ENCODE measurements around the gene AP4B1. TPM values are rescaled to one million over a fixed set of nuclear protein-coding genes. Genes with fewer than 3 reads are reported as not detected.

The AP4B1 gene
- total and polyA plus RNA-seq, 2 donors from 2014 or later = 8.7 to 21.7 TPM

- Histone ChIP-seq H3K4me3 (ENCODE audit: low read length in 3 of 3) (no peak overlapping the region), H3K9me3 (ENCODE audit: control insufficient read depth in 2 of 3, insufficient read depth in 1 of 3, low read length in 3 of 3) (no peaks in the 10 kb centered on the region), H3K27me3 (ENCODE audit: control insufficient read depth, insufficient read depth, low read length) (no peaks in the 10 kb centered on the region), H3K27ac (ENCODE audit: low read depth in 2 of 2, low read length in 2 of 2) (no peak overlapping the region), H3K36me3 (ENCODE audit: control insufficient read depth in 2 of 3, insufficient read depth in 3 of 3, low read length in 3 of 3) (no peaks in the 10 kb centered on the region), H3K9ac (ENCODE audit: low read length in 3 of 3) (no peak overlapping the region), H3K4me1 (ENCODE audit: control insufficient read depth in 2 of 3, insufficient read depth in 2 of 3, low read depth in 1 of 3, low read length in 3 of 3) (no peaks in the 10 kb centered on the region)
- DNase-seq (no peak), FAIRE-seq (no peak)
- intact Hi-C loops (cut with DNase I) = no loop called here
- no peak for TF ChIP-seq CTCF (IDR thresholded peaks at IDR 0.05; ENCODE audit: borderline replicate concordance, extremely low read depth, insufficient read depth)
Measured at GRCh38 chr1:113850127-113850796, 54.3 kb downstream of the AP4B1 start.

GRCh38 chr1:113849072-113849471 lies 55.5 kb downstream of the AP4B1 start:
- H3K9ac ChIP-seq (ENCODE audit: low read length in 3 of 3) = no peak overlapping the region
- FAIRE-seq (no peak), DNase-seq (no peak)
- no peak overlapping the region for H3K4me3 ChIP-seq (ENCODE audit: low read length in 3 of 3)
- intact Hi-C loops (cut with DNase I) = no loop called here
- no peaks in the 10 kb centered on the region for H3K27me3 ChIP-seq (ENCODE audit: control insufficient read depth, insufficient read depth, low read length)
- H3K9me3 ChIP-seq (ENCODE audit: control insufficient read depth in 2 of 3, insufficient read depth in 1 of 3, low read length in 3 of 3) = no peaks in the 10 kb centered on the region
- no peaks in the 10 kb centered on the region for H3K4me1 ChIP-seq (ENCODE audit: control insufficient read depth in 2 of 3, insufficient read depth in 2 of 3, low read depth in 1 of 3, low read length in 3 of 3)
- no peak overlapping the region for H3K27ac ChIP-seq (ENCODE audit: low read depth in 2 of 2, low read length in 2 of 2)
- H3K36me3 ChIP-seq (ENCODE audit: control insufficient read depth in 2 of 3, insufficient read depth in 3 of 3, low read length in 3 of 3) = no peaks in the 10 kb centered on the region
- no peak for TF ChIP-seq CTCF (IDR thresholded peaks at IDR 0.05; ENCODE audit: borderline replicate concordance, extremely low read depth, insufficient read depth)

GRCh38 chr1:113846391-113847035 lies 58.1 kb downstream of the AP4B1 start:
- Histone ChIP-seq H3K27me3 (ENCODE audit: control insufficient read depth, insufficient read depth, low read length) (no peaks in the 10 kb centered on the region), H3K4me3 (ENCODE audit: low read length in 3 of 3) (no peak overlapping the region), H3K9ac (ENCODE audit: low read length in 3 of 3) (no peak overlapping the region), H3K9me3 (ENCODE audit: control insufficient read depth in 2 of 3, insufficient read depth in 1 of 3, low read length in 3 of 3) (no peaks in the 10 kb centered on the region), H3K36me3 (ENCODE audit: control insufficient read depth in 2 of 3, insufficient read depth in 3 of 3, low read length in 3 of 3) (no peaks in the 10 kb centered on the region), H3K27ac (ENCODE audit: low read depth in 2 of 2, low read length in 2 of 2) (no peak overlapping the region), H3K4me1 (ENCODE audit: control insufficient read depth in 2 of 3, insufficient read depth in 2 of 3, low read depth in 1 of 3, low read length in 3 of 3) (no peaks in the 10 kb centered on the region)
- intact Hi-C loops (cut with DNase I) = no loop called here
- DNase-seq = no peak
- no peak for TF ChIP-seq CTCF (IDR thresholded peaks at IDR 0.05; ENCODE audit: borderline replicate concordance, extremely low read depth, insufficient read depth)
- FAIRE-seq = no peak

Other genes with a start within 250 kb of the AP4B1 start
- gene PHTF1, start 145.3 kb downstream of the AP4B1 start, total RNA-seq = 20.0 TPM
- gene PHTF1, start 145.3 kb downstream of the AP4B1 start, polyA plus RNA-seq (ENCODE audit: insufficient read depth, low read depth, low replicate concordance) = 14.7 TPM
- 22.0 TPM for gene RSBN1, start 92.3 kb downstream of the AP4B1 start, total RNA-seq
- 4.0 TPM for gene RSBN1, start 92.3 kb downstream of the AP4B1 start, polyA plus RNA-seq (ENCODE audit: insufficient read depth, low read depth, low replicate concordance)
- 6.6 TPM for gene PTPN22, start 33.1 kb downstream of the AP4B1 start, total RNA-seq
- gene PTPN22, start 33.1 kb downstream of the AP4B1 start, polyA plus RNA-seq (ENCODE audit: insufficient read depth, low read depth, low replicate concordance) = 0.32 TPM
- gene BCL2L15, start 17.2 kb downstream of the AP4B1 start, total RNA-seq = 34.3 TPM
- 2.2 TPM for gene BCL2L15, start 17.2 kb downstream of the AP4B1 start, polyA plus RNA-seq (ENCODE audit: insufficient read depth, low read depth, low replicate concordance)
- gene DCLRE1B, start 527 bp upstream of the AP4B1 start, total RNA-seq = 6.1 TPM
- gene DCLRE1B, start 527 bp upstream of the AP4B1 start, polyA plus RNA-seq (ENCODE audit: insufficient read depth, low read depth, low replicate concordance) = 1.4 TPM
- 65.0 TPM for gene HIPK1, start 24.5 kb upstream of the AP4B1 start, total RNA-seq
- gene HIPK1, start 24.5 kb upstream of the AP4B1 start, polyA plus RNA-seq (ENCODE audit: insufficient read depth, low read depth, low replicate concordance) = 8.4 TPM
- 13.5 TPM for gene OLFML3, start 74.7 kb upstream of the AP4B1 start, total RNA-seq
- 22.9 TPM for gene OLFML3, start 74.7 kb upstream of the AP4B1 start, polyA plus RNA-seq (ENCODE audit: insufficient read depth, low read depth, low replicate concordance)
- gene SYT6, start 249.1 kb upstream of the AP4B1 start, total RNA-seq = 0.06 TPM
- 1.7 TPM for gene SYT6, start 249.1 kb upstream of the AP4B1 start, polyA plus RNA-seq (ENCODE audit: insufficient read depth, low read depth, low replicate concordance)

Measured in kidney (tissue), 14 donors.